HG03571 (cell line): ENCODE measurements around the gene PMAIP1.

ENCODE experiments used
- ATAC-seq: cut with Tn5 transposase; IDR thresholded peaks from one replicate; pipeline ENCODE4 v1.9.1; 2021; ENCODE audit not compliant: unreplicated experiment

The PMAIP1 gene

DNA sequence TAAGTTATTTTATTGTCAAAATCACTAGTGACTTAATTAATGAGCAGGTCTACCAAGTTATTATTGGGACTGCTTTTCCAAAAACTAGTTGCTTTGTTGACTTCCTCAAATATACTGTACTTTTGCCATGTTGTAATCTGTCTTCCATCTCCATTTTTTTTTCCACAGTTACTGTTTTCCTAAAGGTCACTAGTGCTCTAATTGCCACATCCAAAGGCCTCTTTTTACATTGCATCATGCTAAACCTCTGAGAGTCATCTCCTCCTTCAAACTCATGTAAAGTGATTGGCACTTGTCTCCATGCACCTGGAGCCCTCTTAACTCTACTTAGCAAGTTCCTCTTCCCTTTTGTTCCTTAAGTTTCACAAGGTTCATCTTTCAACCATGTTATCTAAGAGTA, 11.8 kb downstream of the PMAIP1 start:
- ATAC-seq = no peak

DNA sequence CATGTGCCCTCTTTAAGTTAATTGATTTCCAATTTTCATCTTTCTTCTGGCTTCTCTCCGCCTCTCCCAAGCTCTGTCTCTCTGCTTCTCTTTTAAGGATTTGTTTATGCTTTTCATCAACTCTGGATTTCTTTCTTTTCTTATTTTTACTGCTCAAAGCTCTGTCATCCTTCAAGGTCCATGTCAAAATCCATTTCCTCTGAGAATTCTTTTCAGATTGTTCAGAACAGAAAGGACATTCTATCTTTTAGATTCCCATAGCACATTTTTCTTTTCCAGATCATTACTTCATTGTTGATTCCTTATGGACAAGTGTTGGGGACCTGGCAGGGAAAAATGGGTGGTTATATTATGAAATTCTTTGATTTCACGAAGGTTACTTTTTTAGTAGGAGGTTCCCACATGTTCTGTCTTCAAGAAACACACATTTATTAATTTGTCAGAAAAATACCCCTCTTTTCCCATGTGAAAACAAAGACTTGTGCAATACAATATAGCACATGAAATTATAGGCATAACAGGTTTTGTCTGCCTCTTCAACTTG, 12.3 kb downstream of the PMAIP1 start:
- no peak for ATAC-seq

DNA sequence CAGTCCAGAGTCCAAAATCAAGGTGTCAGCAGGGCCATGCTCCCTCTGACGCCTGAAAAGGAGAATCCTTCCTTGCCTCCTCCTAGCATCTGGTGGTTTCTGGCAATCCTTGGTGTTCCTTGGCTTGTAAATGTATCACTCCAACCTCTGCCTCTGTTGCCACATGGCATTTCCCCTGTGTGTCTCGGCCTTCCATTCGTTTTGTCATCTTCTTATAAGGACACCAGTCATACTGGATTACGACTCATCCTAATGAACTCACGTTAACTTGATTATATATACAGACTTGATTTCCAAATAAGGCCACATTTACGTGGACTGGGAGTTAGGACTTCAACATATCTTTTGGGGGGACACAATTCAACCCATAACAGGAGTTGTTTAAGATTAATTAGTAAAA, 15.8 kb downstream of the PMAIP1 start:
- ATAC-seq = no peak

DNA sequence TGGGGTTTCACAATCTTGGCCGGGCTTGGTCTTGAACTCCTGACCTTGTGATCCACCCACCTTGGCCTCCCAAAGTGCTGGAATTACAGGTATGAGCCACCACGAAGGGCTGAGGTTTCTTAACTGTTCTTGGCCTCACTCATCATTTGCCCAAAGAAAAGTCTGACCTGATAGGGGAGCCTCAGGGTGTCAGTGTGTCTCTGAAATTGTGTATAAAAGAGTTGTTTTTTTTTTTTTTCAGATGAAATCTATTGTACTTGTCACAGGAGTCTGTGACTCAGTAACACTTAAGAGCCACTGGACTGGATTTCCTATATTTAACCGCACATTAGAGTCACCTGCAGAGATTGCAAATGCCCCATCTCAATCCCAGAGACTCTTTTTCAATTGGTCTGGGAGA, 16.9 kb downstream of the PMAIP1 start:
- ATAC-seq = no peak

DNA sequence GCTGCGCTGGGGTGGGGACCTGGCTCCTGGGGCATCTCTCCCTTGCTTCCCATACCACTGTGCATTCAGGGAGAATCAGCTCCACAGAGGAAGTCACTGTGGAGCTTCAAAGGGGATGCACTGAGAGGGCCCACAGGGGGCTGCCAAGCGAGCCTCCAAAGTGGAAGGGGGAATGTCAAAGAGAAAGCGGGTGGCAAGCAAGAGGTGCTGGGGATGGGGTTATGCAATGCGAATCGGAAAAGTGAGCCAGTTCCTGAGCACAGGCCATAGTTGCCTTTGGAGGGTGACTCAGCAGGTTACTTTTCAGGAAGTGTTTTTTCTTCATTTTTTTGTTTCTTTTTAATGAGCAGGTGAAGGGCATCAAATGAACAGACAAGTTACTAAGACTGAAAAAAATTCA, 17.6 kb downstream of the PMAIP1 start:
- no peak for ATAC-seq

DNA sequence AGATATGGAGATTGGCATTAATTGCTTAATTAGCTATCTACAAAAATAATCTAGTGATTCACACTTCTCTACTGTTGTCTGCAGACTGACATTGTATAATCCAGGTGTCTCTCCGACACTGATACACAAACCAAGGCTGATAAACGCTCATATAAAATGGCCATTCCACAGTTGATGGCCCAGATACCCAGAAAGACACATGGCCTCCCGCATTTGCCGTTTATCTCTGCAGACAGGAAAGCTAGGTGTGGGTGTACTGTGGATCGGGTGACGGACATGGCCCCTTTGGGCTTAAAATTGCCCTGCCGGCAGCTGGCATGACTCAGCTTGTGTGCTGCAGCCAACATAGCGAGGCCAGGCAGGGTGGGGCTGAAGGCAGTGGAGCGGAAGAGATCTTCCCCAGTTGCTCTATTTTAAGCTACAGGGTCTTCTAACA, 18.5 kb downstream of the PMAIP1 start:
- ATAC-seq = peak; percentile 53

DNA sequence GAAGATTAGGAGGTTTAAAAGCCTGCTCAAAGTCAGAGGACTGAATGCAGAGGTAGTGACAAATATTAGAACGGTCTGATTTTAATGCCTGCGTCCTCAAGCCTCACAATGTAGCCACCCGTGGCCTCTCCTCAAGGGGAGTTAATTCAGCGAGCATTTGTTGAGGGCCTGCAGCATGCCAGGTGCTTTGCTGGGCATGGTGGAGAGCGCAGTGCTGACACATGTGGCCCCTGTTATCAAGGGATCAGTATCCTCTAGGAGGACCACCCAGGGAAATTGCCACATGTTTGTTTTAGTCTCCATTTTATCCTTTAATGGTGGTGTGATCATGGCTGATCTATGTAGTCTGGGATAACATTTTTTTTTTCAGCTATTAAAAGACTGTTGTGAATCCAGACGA, 19.2 kb downstream of the PMAIP1 start:
- ATAC-seq = no peak

DNA sequence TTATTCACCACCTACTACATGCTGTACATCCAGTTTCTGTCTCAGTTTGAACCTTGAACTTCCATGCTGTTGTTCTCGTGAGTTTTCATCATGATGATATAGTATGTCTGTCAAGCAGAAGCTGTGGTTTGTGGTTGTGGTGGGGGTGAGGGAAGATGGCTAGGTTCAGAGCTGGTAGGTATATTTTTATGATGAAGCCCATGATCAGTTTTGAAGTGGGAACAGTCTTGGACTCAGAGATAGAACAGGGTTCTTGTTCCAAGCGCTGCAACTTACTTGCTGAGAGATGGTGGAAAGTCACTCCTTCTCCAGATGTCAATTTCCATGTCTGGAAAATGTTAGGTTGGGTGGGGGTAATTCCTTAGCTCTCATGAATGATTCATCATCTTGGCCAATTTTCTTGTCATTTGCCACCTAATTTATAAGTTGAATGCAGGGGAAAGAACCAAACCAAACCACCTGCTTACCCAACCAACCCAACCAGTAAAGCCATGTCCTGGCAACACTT, 21.6 kb downstream of the PMAIP1 start:
- ATAC-seq = peak; percentile 38

DNA sequence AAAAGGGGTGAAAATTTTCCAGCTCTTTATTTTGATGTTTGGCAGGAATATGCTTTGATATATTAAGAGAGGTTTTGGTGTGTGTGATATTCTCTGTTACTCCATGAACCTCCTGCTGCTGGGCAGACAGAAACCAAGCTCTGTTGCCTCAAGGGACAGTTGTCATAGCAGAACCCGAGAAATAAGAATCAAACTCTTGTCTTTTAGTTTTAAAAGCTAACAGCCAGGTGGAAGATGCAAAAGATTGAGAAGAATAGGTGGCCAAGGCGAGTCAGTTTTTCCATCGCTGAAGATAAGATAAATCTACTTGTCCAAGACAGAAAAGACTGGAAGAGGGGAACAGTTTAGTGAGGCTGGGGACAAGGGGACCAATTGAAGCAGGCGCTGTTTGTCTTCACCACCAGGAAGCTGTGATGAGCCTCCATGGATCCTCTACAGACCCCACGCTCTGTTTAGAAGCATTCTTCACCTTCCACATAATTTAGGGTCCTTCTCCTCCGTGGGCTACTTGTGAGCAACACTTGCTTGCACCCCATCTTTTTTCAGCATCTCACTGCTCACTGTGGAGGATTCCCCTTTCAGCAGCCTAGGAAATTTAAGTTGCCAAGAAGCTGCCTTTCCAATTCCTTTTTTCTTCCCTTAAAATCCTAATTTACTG, 23.9 kb downstream of the PMAIP1 start:
- ATAC-seq = peak; percentile 29

DNA sequence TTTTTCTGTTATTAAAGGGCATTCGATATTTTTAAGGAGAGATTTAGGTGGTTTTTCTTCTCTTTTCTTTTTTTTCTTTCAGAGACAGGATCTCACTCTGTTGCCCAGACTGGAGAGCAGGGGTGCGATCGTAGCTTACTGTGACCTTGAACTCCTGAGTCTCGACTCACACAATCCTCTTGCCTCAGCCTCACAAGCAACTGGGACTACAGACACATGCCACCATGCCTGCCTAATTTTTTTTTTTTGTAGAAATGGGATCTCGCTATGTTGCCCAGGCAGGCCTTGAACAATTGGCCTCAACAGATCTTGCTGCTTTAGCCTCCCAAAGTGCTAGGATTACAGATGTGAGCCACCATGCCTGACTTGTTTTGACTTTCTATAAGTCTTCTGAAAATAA, 26.3 kb downstream of the PMAIP1 start:
- ATAC-seq = no peak

DNA sequence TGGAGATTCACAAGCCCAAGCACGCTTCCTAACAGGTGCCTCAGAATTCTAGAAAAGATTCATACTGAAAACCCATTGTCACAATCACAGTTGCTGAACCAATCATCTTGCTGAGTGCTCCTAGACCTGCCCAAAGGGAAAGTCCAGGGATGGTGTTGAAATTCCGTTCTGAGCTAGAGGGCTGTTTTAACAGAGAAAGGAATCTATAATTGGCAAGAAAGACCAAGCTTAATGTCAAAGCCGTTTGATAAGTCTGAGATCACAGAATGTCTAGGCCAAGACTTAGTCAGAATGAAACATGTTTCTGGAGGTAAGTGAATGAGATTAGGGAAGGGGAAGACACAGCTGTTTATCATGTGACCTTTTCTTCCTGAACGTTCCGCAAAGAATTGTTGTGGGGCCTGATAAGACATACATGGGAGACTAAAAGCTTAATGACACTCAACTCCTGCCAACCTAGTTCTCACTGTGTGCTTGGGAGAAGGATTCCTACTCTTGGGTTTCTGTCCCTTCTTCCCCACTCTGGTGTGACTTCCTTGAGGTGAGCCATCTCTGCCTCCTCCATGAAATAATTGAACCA, 27.5 kb downstream of the PMAIP1 start:
- ATAC-seq = peak; percentile 77

DNA sequence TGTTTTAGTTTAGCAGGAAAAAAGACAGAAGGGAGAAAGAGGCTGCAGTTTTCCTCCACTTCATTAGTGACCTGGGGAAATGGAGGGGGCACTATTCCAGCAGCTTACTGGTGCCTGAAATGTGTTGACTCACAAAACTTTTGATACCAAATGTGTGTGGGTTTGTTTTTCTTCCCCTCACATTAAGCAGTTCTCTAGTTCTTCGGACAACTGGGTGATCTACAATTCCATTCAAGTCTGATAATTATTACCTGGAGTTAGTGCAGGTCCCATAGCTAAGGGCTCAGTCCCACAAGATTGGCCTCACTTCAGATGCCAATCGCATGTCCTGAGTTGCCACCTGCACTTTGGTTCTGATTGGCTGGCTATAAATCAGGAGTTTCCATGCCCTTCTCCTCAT, 28.4 kb downstream of the PMAIP1 start:
- no peak for ATAC-seq

DNA sequence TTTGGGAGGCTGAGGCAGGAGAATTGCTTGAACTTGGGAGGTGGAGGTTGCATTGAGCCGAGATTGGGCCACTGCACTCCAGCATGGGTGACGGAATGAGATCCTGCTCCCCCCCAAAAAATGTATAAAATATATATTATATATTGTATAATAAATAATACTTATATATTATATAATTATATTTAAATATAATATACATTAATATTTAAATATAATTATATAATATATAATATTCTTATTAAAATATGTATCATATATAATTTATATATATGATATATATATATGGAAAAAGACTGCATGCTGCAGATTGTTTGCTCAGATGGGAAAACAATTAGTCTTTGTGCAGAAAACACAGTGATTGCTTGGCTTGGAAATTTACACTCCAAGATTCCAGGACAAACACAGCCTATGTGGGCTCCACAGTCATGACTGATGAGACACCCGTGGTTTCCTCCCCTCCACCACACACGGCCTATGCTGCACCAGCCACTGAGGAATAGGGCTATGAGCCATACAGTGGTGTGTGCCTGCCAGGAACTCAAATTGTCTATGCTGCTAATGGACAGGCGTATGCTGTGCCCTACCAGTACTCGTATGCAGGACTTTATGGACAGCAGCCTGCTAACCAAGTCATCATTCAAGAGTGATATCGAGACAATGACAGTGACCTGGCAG, 30.0 kb downstream of the PMAIP1 start:
- no peak for ATAC-seq

DNA sequence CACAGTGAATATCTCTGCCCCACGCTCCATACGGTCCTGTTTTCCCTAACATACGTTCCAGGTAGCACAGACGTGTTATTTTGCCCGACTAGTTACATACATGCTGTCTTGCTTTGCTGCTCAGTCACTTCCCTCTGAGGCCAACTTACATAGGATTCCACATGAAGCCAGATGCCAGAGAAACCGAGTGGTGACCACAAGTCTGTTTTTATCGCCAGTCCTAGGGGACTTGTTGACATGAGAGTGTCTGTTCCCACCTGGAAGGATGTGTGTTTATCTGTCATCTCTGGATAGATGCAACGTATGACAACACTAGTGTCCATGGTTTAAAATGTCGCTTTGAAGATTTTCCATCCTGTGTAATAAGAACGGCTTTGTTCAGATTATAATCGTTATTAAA, 32.6 kb downstream of the PMAIP1 start:
- no peak for ATAC-seq

DNA sequence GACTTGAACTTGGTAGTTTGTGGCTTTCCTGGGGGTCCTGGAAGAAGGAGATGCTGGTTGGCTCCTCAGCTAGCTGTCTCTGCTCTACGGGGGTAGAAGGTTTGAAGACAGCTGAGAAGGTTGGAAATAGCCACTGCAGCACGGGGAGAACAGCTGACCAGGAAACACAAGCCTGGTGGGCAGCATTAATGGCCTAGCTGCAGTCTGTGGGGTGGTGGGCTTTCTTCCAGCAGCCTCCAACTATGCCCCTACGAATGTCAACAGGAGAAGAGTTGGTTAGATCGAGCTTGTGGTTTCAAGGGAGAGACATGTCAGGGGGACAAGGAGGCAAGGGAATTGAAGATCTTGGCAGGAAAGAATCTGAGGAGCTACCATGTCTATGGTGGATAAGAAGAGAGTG, 38.9 kb downstream of the PMAIP1 start:
- no peak for ATAC-seq

DNA sequence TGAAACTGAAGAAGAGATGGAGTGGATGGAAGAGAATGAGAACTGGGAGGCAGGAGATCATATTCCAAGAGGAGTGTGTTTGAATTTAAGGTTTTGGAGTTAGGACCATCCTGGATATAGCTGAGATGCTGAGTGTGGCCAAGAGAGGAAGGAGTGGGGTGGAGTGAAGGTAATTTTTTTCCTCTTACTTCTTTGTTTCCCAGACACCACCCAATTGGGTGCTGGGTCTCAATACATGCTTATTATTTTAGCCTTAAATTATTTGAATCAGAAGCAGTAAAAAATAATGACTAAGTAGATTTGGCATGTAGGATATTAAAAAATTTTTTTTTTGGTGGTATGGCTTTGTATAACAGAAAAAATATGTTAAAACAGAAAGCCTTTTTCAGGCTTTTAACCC, 39.3 kb downstream of the PMAIP1 start:
- no peak for ATAC-seq

DNA sequence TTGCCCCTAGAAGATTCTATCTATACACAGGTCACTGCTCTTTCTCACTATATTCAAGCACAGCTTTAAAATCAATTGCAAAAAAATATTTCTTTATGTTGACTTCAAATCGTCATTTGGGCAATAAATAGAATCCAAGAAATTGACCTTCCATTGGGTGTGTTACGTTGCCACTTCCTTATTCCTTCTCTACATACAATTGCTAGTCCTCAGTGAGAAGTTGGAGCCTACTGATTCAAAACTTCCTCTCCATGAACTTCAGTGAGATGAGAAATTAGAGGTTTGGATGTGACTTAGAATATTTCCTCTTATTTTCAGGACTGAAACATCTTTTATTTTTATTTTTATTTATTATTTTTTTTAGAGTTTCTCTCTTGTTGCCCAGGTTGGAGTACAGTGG, 40.3 kb downstream of the PMAIP1 start:
- ATAC-seq = no peak

DNA sequence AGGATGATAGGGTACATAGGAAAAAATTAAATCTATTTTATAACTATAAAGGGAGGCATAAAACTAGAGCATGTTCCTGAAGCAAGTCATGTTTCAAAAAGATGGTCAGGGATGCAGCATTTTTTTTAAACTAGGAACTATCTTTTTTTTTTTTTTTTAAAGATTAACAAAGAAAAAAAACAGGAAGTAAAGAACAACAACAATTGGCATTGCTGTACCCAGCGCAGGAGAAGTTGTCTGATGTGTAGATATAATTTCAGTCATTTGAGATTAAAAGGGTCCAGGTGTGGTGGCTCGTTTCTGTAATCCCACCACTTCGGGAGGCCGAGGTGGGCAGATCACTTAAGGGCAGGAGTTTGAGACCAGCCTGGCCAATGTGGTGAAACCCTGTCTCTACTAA, 41.5 kb downstream of the PMAIP1 start:
- no peak for ATAC-seq

DNA sequence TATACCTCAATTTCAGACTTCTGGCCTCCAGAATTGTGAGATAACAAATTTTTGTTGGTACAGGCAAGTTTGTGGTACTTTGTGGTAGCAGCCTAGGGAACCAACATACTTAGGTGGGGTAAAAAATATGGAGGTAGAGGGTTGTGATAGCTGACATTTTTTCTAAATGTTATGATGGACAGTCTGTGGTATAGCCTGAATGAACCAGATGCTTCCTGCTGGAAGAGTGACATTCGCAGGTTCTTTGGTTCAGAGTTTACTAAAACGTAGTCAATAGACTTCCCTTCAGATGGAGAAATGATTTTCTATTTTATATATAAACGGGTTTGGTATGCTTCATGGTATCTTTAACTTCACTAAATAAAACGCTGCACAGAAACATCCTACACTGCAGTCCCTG, 42.8 kb downstream of the PMAIP1 start:
- no peak for ATAC-seq

DNA sequence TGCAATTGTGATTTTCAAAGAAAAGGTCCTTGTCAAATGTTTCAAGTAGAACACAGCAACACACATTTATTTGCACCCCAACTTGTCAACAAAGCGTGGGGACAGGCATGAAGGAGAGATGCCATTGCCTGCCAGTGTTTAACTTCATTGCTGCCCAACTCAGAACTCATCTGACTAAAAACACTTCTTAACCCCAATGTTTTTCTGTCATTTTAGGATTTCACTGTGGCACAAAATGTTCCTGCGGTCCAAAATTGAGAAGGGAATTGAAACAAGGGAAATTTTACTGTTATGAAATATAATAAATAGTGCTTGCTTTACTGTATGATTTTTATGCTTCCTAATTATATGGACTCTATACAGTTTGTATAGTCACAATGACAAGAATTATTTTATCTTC, 45.7 kb downstream of the PMAIP1 start:
- ATAC-seq = no peak

DNA sequence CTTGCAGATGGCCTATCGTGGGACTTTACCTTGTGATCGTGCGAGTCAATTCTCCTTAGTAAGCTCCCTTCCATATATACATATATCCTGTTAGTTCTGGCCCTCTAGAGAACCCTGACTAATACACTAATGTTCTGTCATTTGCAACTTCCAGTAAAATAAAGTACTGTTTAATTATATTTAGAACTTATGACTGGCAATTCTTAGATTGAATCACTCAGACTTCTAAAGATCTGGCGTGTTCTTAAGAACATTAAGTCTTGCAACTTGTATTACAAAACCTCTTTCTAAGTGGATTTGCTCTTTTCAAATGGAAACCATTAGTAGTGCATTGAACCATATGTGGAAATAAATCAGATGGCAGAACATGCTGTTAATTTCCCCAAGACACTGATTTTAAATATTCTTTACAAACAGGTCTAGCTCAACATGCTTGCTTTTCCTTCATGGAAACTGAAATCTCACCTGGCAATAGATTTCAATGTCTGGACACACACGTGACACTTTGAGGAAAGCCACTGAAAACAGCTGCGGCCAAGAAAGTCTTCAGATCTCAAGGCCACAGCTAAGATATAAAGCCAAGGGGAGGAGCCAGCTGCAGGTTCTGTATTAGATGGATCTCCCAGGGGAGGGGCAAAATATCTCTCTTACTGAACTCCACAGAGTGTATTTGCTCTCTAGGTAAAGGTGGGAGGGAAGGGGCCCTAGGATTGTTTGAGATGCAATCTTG, 50.6 kb downstream of the PMAIP1 start:
- no peak for ATAC-seq
